Activated CD8-positive, alpha-beta memory T cell treated with anti-CD3 and anti-CD28 coated beads for 36 hours (primary cell): ENCODE results near the gene SLC15A3. TPM values are rescaled to one million over a fixed set of nuclear protein-coding genes. Genes with fewer than 3 reads are reported as not detected.
"Not testable (repeated sequence)": the region's sequence is repeated elsewhere in the genome, so short reads cannot be mapped to it uniquely, and the experiment has no call there.

Experiments used
- CTCF ChIA-PET: fragments of 350-600 bp; sonication (Branson Sonifier 250); formaldehyde crosslinking; loops from one replicate; lab custom pipeline; 2021; ENCODE audit warnings: antibody characterized with exemption; lab: Charles Lee
- POLR2A ChIA-PET: fragments of 350-600 bp; sonication (Branson Sonifier 250); formaldehyde crosslinking; loops from one replicate; lab custom pipeline; 2021; ENCODE audit warnings: antibody characterized with exemption; lab: Charles Lee
- total RNA-seq, 2 experiments: library from RNA; stranded (reverse); gene quantifications; one replicate each; pipeline ENCODE4 v1.2.3, GENCODE V29; 2021

Gene SLC15A3
- total RNA-seq, 2 experiments from 2014 or later = 0.95 to 2.3 TPM

GRCh38 chr11:60913793-60914632 is 38.0 kb downstream of the SLC15A3 start, which contains the start of gene TMEM109:
Gene TMEM109 (plus strand): TSS chr11:60914158. CDS start chr11:60919694, 5,536 bp downstream.
- CTCF ChIA-PET = interaction anchor here (0.6 to 3.1 kb wide), 2 partner anchors 13 to 209 kb away, joined by 3 to 24 read pairs; no protein-coding TSS in a partner anchor
- POLR2A ChIA-PET = interaction anchor here (0.7 to 2.9 kb wide), 7 partner anchors 8 to 198 kb away, joined by 3 to 19 read pairs (median 3); partner anchors contain the start of gene PRPF19

GRCh38 chr11:60912851-60913528 is 39.0 kb downstream of the SLC15A3 start:
- CTCF ChIA-PET = interaction anchor here (0.6 to 3.1 kb wide), 2 partner anchors 12 to 210 kb away, joined by 3 to 24 read pairs; no protein-coding TSS in a partner anchor
- POLR2A ChIA-PET = interaction anchor here (1.1 to 2.9 kb wide), 2 partner anchors 7 to 199 kb away, joined by 3 to 19 read pairs; partner anchors contain the start of gene PRPF19

- ChIA-PET POLR2A (no interaction called here), CTCF (interaction anchor here (0.7 to 1.5 kb wide), 2 partner anchors 13 to 540 kb away, joined by 3 read pairs; no protein-coding TSS in a partner anchor)
Observed at GRCh38 chr11:60912223-60912850, 39.6 kb downstream of the SLC15A3 start.

GRCh38 chr11:60910711-60911380 is 41.1 kb downstream of the SLC15A3 start:
- POLR2A ChIA-PET = no interaction called here
- CTCF ChIA-PET = interaction anchor here (1.5 kb wide), 1 partner anchor 12 kb away, joined by 3 read pairs; no protein-coding TSS in a partner anchor

- POLR2A ChIA-PET = no interaction called here
- CTCF ChIA-PET = no interaction called here
Observed at GRCh38 chr11:60910281-60910687, 41.7 kb downstream of the SLC15A3 start.

- CTCF ChIA-PET, POLR2A ChIA-PET: not testable (repeated sequence)
Observed at GRCh38 chr11:60909680-60910280, 42.2 kb downstream of the SLC15A3 start.

- ChIA-PET POLR2A (interaction anchor here (0.6 kb wide), 1 partner anchor 220 kb away, joined by 4 read pairs; no protein-coding TSS in a partner anchor), CTCF (no interaction called here)
Observed at GRCh38 chr11:60908803-60909202, 43.2 kb downstream of the SLC15A3 start.

GRCh38 chr11:60906132-60906972 is 45.6 kb downstream of the SLC15A3 start, which contains the start of gene PRPF19:
Gene PRPF19 (minus strand): TSS chr11:60906585. CDS start chr11:60906382, 203 bp downstream.
- CTCF ChIA-PET = interaction anchor here (1.0 to 2.2 kb wide), 5 partner anchors 9 to 146 kb away, joined by 3 to 5 read pairs (median 4); no protein-coding TSS in a partner anchor

GRCh38 chr11:60905551-60906113 is 46.3 kb downstream of the SLC15A3 start:
- POLR2A ChIA-PET = interaction anchor here (0.6 to 2.3 kb wide), 2 partner anchors 9 to 186 kb away, joined by 4 to 19 read pairs; partner anchors contain the start of gene TMEM109

More at GRCh38 chr11:60906132-60906972, 45.6 kb downstream of the SLC15A3 start, which contains the start of gene PRPF19:
- POLR2A ChIA-PET = interaction anchor here (0.6 to 2.3 kb wide), 2 partner anchors 8 to 186 kb away, joined by 4 to 19 read pairs; partner anchors contain the start of gene TMEM109

GRCh38 chr11:60905047-60905446 is 46.9 kb downstream of the SLC15A3 start:
- POLR2A ChIA-PET = interaction anchor here (2.3 kb wide), 1 partner anchor 10 kb away, joined by 19 read pairs; the partner anchor contains the start of gene TMEM109
- CTCF ChIA-PET = interaction anchor here (0.7 to 6.4 kb wide), 4 partner anchors 17 to 74 kb away, joined by 3 to 40 read pairs (median 4); no protein-coding TSS in a partner anchor

More at GRCh38 chr11:60905551-60906113, 46.3 kb downstream of the SLC15A3 start:
- CTCF ChIA-PET = interaction anchor here (0.7 to 2.2 kb wide), 4 partner anchors 18 to 130 kb away, joined by 3 to 5 read pairs (median 4); no protein-coding TSS in a partner anchor

GRCh38 chr11:60902625-60903024 is 49.4 kb downstream of the SLC15A3 start:
- CTCF ChIA-PET = interaction anchor here (6.4 kb wide), 1 partner anchor 71 kb away, joined by 40 read pairs; no protein-coding TSS in a partner anchor

GRCh38 chr11:60900673-60901404 is 51.1 kb downstream of the SLC15A3 start:
- ChIA-PET CTCF (interaction anchor here (1.4 to 6.4 kb wide), 4 partner anchors 11 to 286 kb away, joined by 3 to 40 read pairs (median 14); partner anchors contain the start of gene TMEM109), POLR2A (no interaction called here)

More at GRCh38 chr11:60902625-60903024, 49.4 kb downstream of the SLC15A3 start:
- POLR2A ChIA-PET = no interaction called here

- ChIA-PET POLR2A (interaction anchor here (0.6 kb wide), 1 partner anchor 491 kb away, joined by 3 read pairs; no protein-coding TSS in a partner anchor), CTCF (interaction anchor here (0.9 to 6.4 kb wide), 13 partner anchors 10 to 71 kb away, joined by 3 to 40 read pairs (median 4); partner anchors contain the start of gene TMEM109)
Observed at GRCh38 chr11:60899977-60900376, 52.0 kb downstream of the SLC15A3 start.

GRCh38 chr11:60899046-60899936 is 52.7 kb downstream of the SLC15A3 start:
- ChIA-PET CTCF (interaction anchor here (0.8 to 6.4 kb wide), 16 partner anchors 9 to 71 kb away, joined by 3 to 40 read pairs (median 4); partner anchors contain the start of gene TMEM109), POLR2A (interaction anchor here (0.6 kb wide), 1 partner anchor 492 kb away, joined by 3 read pairs; no protein-coding TSS in a partner anchor)
